CD4-positive, alpha-beta memory T cell (primary cell): Measurements from ENCODE around the gene C1R. TPM values are rescaled to one million over a fixed set of nuclear protein-coding genes. Genes with fewer than 3 reads are reported as not detected.

Experiments used
- CTCF ChIA-PET: fragments of 350-600 bp; sonication (Branson Sonifier 250); formaldehyde crosslinking; loops from one replicate; lab custom pipeline; 2021; ENCODE audit warnings: inconsistent platforms; ENCODE audit not compliant: partially characterized antibody; lab: Charles Lee
- POLR2A ChIA-PET: fragments of 350-600 bp; sonication (Branson Sonifier 250); formaldehyde crosslinking; loops from one replicate; lab custom pipeline; 2021; ENCODE audit not compliant: partially characterized antibody; lab: Charles Lee
- DNase-seq, 5 donors: peaks; one replicate each; pipeline versions ENCODE4 v3.0.0 to v3.0.0-alpha.2; 2020 to 2022; ENCODE audit warnings: mixed read lengths in 1 of 5
- H3K27ac ChIP-seq: one replicate; pipeline ENCODE4 v1.7.0; 2013; ENCODE audit warnings: low read depth, low read length
- H3K27me3 ChIP-seq: 2 replicates; pipeline ENCODE4 v1.7.0; 2013; ENCODE audit warnings: mild to moderate bottlenecking, low read length, moderate library complexity; ENCODE audit not compliant: insufficient read depth
- H3K36me3 ChIP-seq: 2 replicates; pipeline ENCODE4 v1.7.0; 2013; ENCODE audit warnings: mild to moderate bottlenecking, low read length, moderate library complexity; ENCODE audit not compliant: insufficient read depth
- H3K4me1 ChIP-seq: 2 replicates; pipeline ENCODE4 v1.7.0; 2013; ENCODE audit warnings: mild to moderate bottlenecking, low read length, moderate library complexity; ENCODE audit not compliant: insufficient read depth
- H3K4me3 ChIP-seq, 2 donors: one replicate each; pipeline ENCODE4 v1.7.0; 2013; ENCODE audit warnings: low read length in 2 of 2, mild to moderate bottlenecking in 1 of 2
- H3K9me3 ChIP-seq, 2 donors: one replicate each; pipeline ENCODE4 v1.7.0; 2013; ENCODE audit warnings: low read length in 2 of 2, control low read depth in 1 of 2; ENCODE audit not compliant: control insufficient read depth in 1 of 2
- H3K27ac Mint-ChIP-seq, 7 donors: one replicate each; pipeline ENCODE4 v1.8.0; 2020 to 2021; ENCODE audit warnings: mixed read lengths in 7 of 7, mild to moderate bottlenecking in 6 of 7, inconsistent platforms in 3 of 7, moderate library complexity in 3 of 7
- H3K27me3 Mint-ChIP-seq, 2 donors: one replicate each; pipeline ENCODE4 v1.8.0; 2020 to 2021; ENCODE audit warnings: mixed read lengths in 2 of 2
- H3K36me3 Mint-ChIP-seq, 2 donors: one replicate each; pipeline ENCODE4 v1.8.0; 2020 to 2021; ENCODE audit warnings: mixed read lengths in 2 of 2, inconsistent platforms in 1 of 2, mild to moderate bottlenecking in 1 of 2
- H3K4me1 Mint-ChIP-seq, 4 donors: one replicate each; pipeline ENCODE4 v1.8.0; 2020 to 2021; ENCODE audit warnings: mixed read lengths in 4 of 4, mild to moderate bottlenecking in 1 of 4
- H3K4me3 Mint-ChIP-seq, 8 donors: one replicate each; pipeline ENCODE4 v1.8.0; 2020 to 2021; ENCODE audit warnings: mixed read lengths in 8 of 8, mild to moderate bottlenecking in 7 of 8, moderate library complexity in 6 of 8, inconsistent platforms in 3 of 8
- H3K9me3 Mint-ChIP-seq, 8 donors: one replicate each; pipeline ENCODE4 v1.8.0; 2020 to 2021; ENCODE audit warnings: mixed read lengths in 8 of 8, mild to moderate bottlenecking in 5 of 8, inconsistent platforms in 3 of 8, moderate library complexity in 1 of 8
- intact Hi-C: fragments of 100-400 bp; cut with micrococcal nuclease; formaldehyde crosslinking; loops from one replicate; pipeline ENCODE4 v1.15.1; 2023
- polyA plus RNA-seq, 2 donors: library from polyadenylated mRNA; unstranded; fragments of 300-500 nt; fragmentation: Illumina TruSeq; gene quantifications; one replicate each; pipeline ENCODE4 v1.2.3, GENCODE V29; 2021
- total RNA-seq, 2 experiments: library from RNA; stranded (reverse); gene quantifications; one replicate each; pipeline ENCODE4 v1.2.3, GENCODE V29; 2021

Gene C1R
- total and polyA plus RNA-seq, 4 experiments from 2014 or later = 0.44 to 2.3 (median 0.69) TPM

GRCh38 chr12:7134396-7135166, 42.3 kb upstream of the C1R start:
- Histone ChIP-seq H3K9me3 (no peaks in the 10 kb centered on the region), H3K27me3 (no peaks in the 10 kb centered on the region), H3K4me3 (no peak overlapping the region), H3K36me3 (peaks cover 40% of the 10 kb centered on the region), H3K4me1 (peaks cover 17% of the 10 kb centered on the region), H3K27ac (no peak overlapping the region)
- Mint-ChIP-seq H3K36me3 (peaks cover 36 to 69% of the 10 kb centered on the region in 2 donors), H3K27ac (peak overlapping the region in 4 of 7 donors; percentile 31 to 53 (median 44)), H3K9me3 (no peaks in the 10 kb centered on the region), H3K4me3 (peak overlapping the region in 1 of 8 donors; percentile 55), H3K4me1 (peaks cover 15 to 43% (median 22%) of the 10 kb centered on the region in 4 donors), H3K27me3 (no peaks in the 10 kb centered on the region)
- peak in 1 of 5 donors; percentile 14 for DNase-seq
- ChIA-PET POLR2A (no interaction called here), CTCF (no interaction called here)
- intact Hi-C loops = no loop called here

GRCh38 chr12:7131502-7131866, 39.2 kb upstream of the C1R start:
- Histone ChIP-seq H3K36me3 (peaks cover 21% of the 10 kb centered on the region), H3K27ac (peak overlapping the region; percentile 80), H3K27me3 (no peaks in the 10 kb centered on the region), H3K4me1 (peaks cover 24% of the 10 kb centered on the region), H3K9me3 (no peaks in the 10 kb centered on the region), H3K4me3 (peak overlapping the region; percentile 85 to 94)
- H3K4me1 Mint-ChIP-seq = peaks cover 23 to 52% (median 29%) of the 10 kb centered on the region in 4 donors
- peak overlapping the region; percentile 95 to 99 (median 96) for H3K4me3 Mint-ChIP-seq
- H3K27me3 Mint-ChIP-seq = no peaks in the 10 kb centered on the region
- no peaks in the 10 kb centered on the region for H3K9me3 Mint-ChIP-seq
- H3K27ac Mint-ChIP-seq = peak overlapping the region; percentile 94 to 99 (median 97)
- POLR2A ChIA-PET = interaction anchor here (1.0 to 2.5 kb wide), 5 partner anchors 9 to 188 kb away, joined by 4 to 7 read pairs (median 5); partner anchors contain the start of genes C12orf57 and RNU7-1
- peaks cover 13 to 49% of the 10 kb centered on the region in 2 donors for H3K36me3 Mint-ChIP-seq
- intact Hi-C loops = loop anchor here (2.0 kb wide), 1 partner anchor 23 kb away; the partner anchor contains the start of gene C1RL
- DNase-seq = peak in 3 of 5 donors; percentile 32 to 55 (median 43)
- CTCF ChIA-PET = interaction anchor here (0.9 to 1.8 kb wide), 3 partner anchors 14 to 57 kb away, joined by 3 to 6 read pairs (median 4); partner anchors contain the start of gene PEX5

GRCh38 chr12:7130701-7131501, 38.7 kb upstream of the C1R start:
- H3K4me3 Mint-ChIP-seq = peak overlapping the region; percentile 95 to 99 (median 96)
- Histone ChIP-seq H3K9me3 (no peaks in the 10 kb centered on the region), H3K4me1 (peaks cover 24% of the 10 kb centered on the region), H3K27ac (peak overlapping the region; percentile 80), H3K4me3 (peak overlapping the region; percentile 85 to 94), H3K36me3 (peaks cover 15% of the 10 kb centered on the region), H3K27me3 (no peaks in the 10 kb centered on the region)
- peak; percentile 24 to 63 (median 41) for DNase-seq
- H3K27me3 Mint-ChIP-seq = no peaks in the 10 kb centered on the region
- POLR2A ChIA-PET = interaction anchor here (1.0 to 2.5 kb wide), 5 partner anchors 10 to 187 kb away, joined by 4 to 7 read pairs (median 5); partner anchors contain the start of genes C12orf57 and RNU7-1
- intact Hi-C loops = loop anchor here (2.0 kb wide), 1 partner anchor 22 kb away; the partner anchor contains the start of gene C1RL
- peak overlapping the region; percentile 94 to 99 (median 97) for H3K27ac Mint-ChIP-seq
- CTCF ChIA-PET = interaction anchor here (0.9 to 1.8 kb wide), 3 partner anchors 14 to 58 kb away, joined by 3 to 6 read pairs (median 4); partner anchors contain the start of gene PEX5
- peaks cover 23 to 52% (median 29%) of the 10 kb centered on the region in 4 donors for H3K4me1 Mint-ChIP-seq
- no peaks in the 10 kb centered on the region for H3K9me3 Mint-ChIP-seq
- H3K36me3 Mint-ChIP-seq = peaks cover 11 to 44% of the 10 kb centered on the region in 2 donors

GRCh38 chr12:7129872-7130691, 37.8 kb upstream of the C1R start, which contains the start of gene CLSTN3:
CLSTN3 (plus strand) TSS chr12:7130371; CDS start chr12:7130649, 278 bp downstream.
- H3K27me3 Mint-ChIP-seq = no peaks in the 10 kb centered on the region
- intact Hi-C loops = loop anchor here (2.0 kb wide), 1 partner anchor 21 kb away; the partner anchor contains the start of gene C1RL
- Histone ChIP-seq H3K9me3 (no peaks in the 10 kb centered on the region), H3K4me1 (peaks cover 24% of the 10 kb centered on the region), H3K27me3 (no peaks in the 10 kb centered on the region), H3K27ac (peak within 1 kb of the TSS; percentile 80), H3K36me3 (peaks cover 9% of the 10 kb centered on the region), H3K4me3 (peak within 1 kb of the TSS; percentile 85 to 94)
- H3K27ac Mint-ChIP-seq = peak within 1 kb of the TSS; percentile 94 to 99 (median 97)
- peak within 1 kb of the TSS; percentile 95 to 99 (median 96) for H3K4me3 Mint-ChIP-seq
- DNase-seq = peak; percentile 82 to 91 (median 85)
- peaks cover 23 to 49% (median 29%) of the 10 kb centered on the region in 4 donors for H3K4me1 Mint-ChIP-seq
- H3K9me3 Mint-ChIP-seq = no peaks in the 10 kb centered on the region
- ChIA-PET POLR2A (interaction anchor here (1.0 to 2.5 kb wide), 4 partner anchors 11 to 186 kb away, joined by 3 to 7 read pairs (median 4); partner anchors contain the start of genes C12orf57 and RNU7-1), CTCF (interaction anchor here (1.1 to 1.8 kb wide), 3 partner anchors 15 to 59 kb away, joined by 3 to 6 read pairs (median 4); partner anchors contain the start of gene PEX5)
- peaks cover 3 to 36% of the 10 kb centered on the region in 2 donors for H3K36me3 Mint-ChIP-seq

GRCh38 chr12:7129287-7129871, 37.1 kb upstream of the C1R start:
- intact Hi-C loops = no loop called here
- peaks cover 23 to 45% (median 29%) of the 10 kb centered on the region in 4 donors for H3K4me1 Mint-ChIP-seq
- peaks cover 4% of the 10 kb centered on the region for H3K36me3 ChIP-seq
- no peaks in the 10 kb centered on the region for H3K9me3 ChIP-seq
- H3K27ac ChIP-seq = peak overlapping the region; percentile 80
- no peaks in the 10 kb centered on the region for H3K27me3 ChIP-seq
- H3K27ac Mint-ChIP-seq = peak overlapping the region; percentile 94 to 99 (median 97)
- H3K4me1 ChIP-seq = peaks cover 24% of the 10 kb centered on the region
- H3K4me3 ChIP-seq = peak overlapping the region; percentile 85 to 94
- no peaks in the 10 kb centered on the region for H3K9me3 Mint-ChIP-seq
- peaks cover 0 to 29% of the 10 kb centered on the region in 2 donors for H3K36me3 Mint-ChIP-seq
- DNase-seq = peak in 1 of 5 donors; percentile 61
- H3K27me3 Mint-ChIP-seq = no peaks in the 10 kb centered on the region
- H3K4me3 Mint-ChIP-seq = peak overlapping the region; percentile 95 to 99 (median 96)
- ChIA-PET CTCF (interaction anchor here (1.0 to 1.1 kb wide), 2 partner anchors 16 to 21 kb away, joined by 3 read pairs; no protein-coding TSS in a partner anchor), POLR2A (interaction anchor here (1.0 to 2.5 kb wide), 2 partner anchors 22 to 186 kb away, joined by 3 to 7 read pairs; partner anchors contain the start of genes C12orf57 and RNU7-1)
